T47D (cell line): ENCODE measurements around the gene UBN2.

Source experiments
- DNase-seq, 2 experiments: peaks; one replicate each; pipeline versions ENCODE4 v3.0.0 to v3.0.0-alpha.2; 2011 to 2012; ENCODE audit warnings: low read depth in 1 of 2, low spot score in 1 of 2
- JUND ChIP-seq: IDR thresholded peaks from 2 replicates; pipeline ENCODE4 v1.6.1; 2012; ENCODE audit warnings: low read depth
- in situ Hi-C: cut with HindIII; loops from 2 replicates; pipeline ENCODE4 v1.10.0; 2016; ENCODE audit warnings: low sequenced_read_pairs, low pct_unique_long_range_greater_than_20kb

UBN2 gene

GRCh38 chr7:139354729-139355128, 123.7 kb downstream of the UBN2 start:
- no peak for DNase-seq
- in situ Hi-C loops: no loop called here
- TF ChIP-seq JUND: no peak

DNA sequence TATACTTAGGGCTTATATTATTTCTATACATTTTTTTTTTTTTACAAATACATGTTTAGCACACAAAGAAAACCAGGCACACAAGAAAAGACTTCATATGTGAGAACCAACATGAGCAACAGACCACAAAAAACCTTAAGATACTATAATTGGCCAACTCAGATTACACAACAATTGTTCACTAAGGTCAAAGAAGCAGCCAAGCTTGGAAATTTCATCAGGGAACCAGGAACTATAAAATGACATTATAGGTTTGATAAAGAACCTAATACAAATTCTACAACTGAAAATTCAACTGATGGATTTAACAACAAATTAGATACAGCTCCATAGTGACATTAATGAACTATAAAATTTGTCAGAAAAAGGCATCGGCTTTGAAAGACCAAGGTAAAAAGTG, 124.3 kb downstream of the UBN2 start:
- no peak for DNase-seq
- no peak for TF ChIP-seq JUND
- in situ Hi-C loops: no loop called here
